Immature natural killer cell (primary cell): ENCODE results near the gene ZNF574. TPM values are rescaled to one million over a fixed set of nuclear protein-coding genes. Genes with fewer than 3 reads are reported as not detected.

ENCODE experiments used
- DNase-seq, 3 donors: peaks; one replicate each; pipeline ENCODE4 v3.0.0; 2022; ENCODE audit warnings: mixed read lengths in 1 of 3
- H3K27ac Mint-ChIP-seq, 6 donors: one replicate each; pipeline ENCODE4 v1.8.0; 2020; ENCODE audit warnings: mixed read lengths in 6 of 6, mild to moderate bottlenecking in 5 of 6, inconsistent platforms in 4 of 6, moderate library complexity in 3 of 6
- H3K27me3 Mint-ChIP-seq, 3 donors: one replicate each; pipeline ENCODE4 v1.8.0; 2020 to 2021; ENCODE audit warnings: low read depth in 3 of 3, mild to moderate bottlenecking in 3 of 3, mixed read lengths in 3 of 3, moderate library complexity in 3 of 3, inconsistent platforms in 1 of 3
- H3K36me3 Mint-ChIP-seq, 3 donors: one replicate each; pipeline ENCODE4 v1.8.0; 2020; ENCODE audit warnings: mixed read lengths in 3 of 3, inconsistent platforms in 2 of 3, mild to moderate bottlenecking in 2 of 3
- H3K4me1 Mint-ChIP-seq, 2 donors: one replicate each; pipeline ENCODE4 v1.8.0; 2020; ENCODE audit warnings: inconsistent platforms in 2 of 2, mild to moderate bottlenecking in 2 of 2, mixed read lengths in 2 of 2, moderate library complexity in 1 of 2
- H3K4me3 Mint-ChIP-seq, 5 donors: one replicate each; pipeline ENCODE4 v1.8.0; 2020; ENCODE audit warnings: mild to moderate bottlenecking in 5 of 5, mixed read lengths in 5 of 5, inconsistent platforms in 3 of 5, moderate library complexity in 3 of 5
- H3K9me3 Mint-ChIP-seq, 6 donors: one replicate each; pipeline ENCODE4 v1.8.0; 2020; ENCODE audit warnings: mild to moderate bottlenecking in 6 of 6, mixed read lengths in 6 of 6, inconsistent platforms in 4 of 6, moderate library complexity in 3 of 6
- polyA plus RNA-seq, 3 donors: library from polyadenylated mRNA; unstranded; fragments of 300-500 nt; fragmentation: Illumina TruSeq; gene quantifications; one replicate each; pipeline ENCODE4 v1.2.3, GENCODE V29; 2021

ZNF574 gene
- polyA plus RNA-seq, 3 donors from 2014 or later = 12.4 to 29.6 (median 20.3) TPM

- Mint-ChIP-seq H3K9me3 (peaks cover 0 to 2% (median 0%) of the 10 kb centered on the region in 6 donors), H3K36me3 (peaks cover 0 to 14% (median 5%) of the 10 kb centered on the region in 3 donors), H3K4me3 (no peak overlapping the region), H3K4me1 (peaks cover 36 to 41% of the 10 kb centered on the region in 2 donors), H3K27ac (no peak overlapping the region), H3K27me3 (peaks cover 5 to 10% (median 8%) of the 10 kb centered on the region in 3 donors)
- DNase-seq = no peak
Measured at GRCh38 chr19:42079886-42080763, 4.2 kb downstream of the ZNF574 start.

- Mint-ChIP-seq H3K27me3 (peaks cover 2 to 3% (median 3%) of the 10 kb centered on the region in 3 donors), H3K4me3 (no peak overlapping the region), H3K27ac (no peak overlapping the region), H3K4me1 (peaks cover 28 to 33% of the 10 kb centered on the region in 2 donors), H3K36me3 (peaks cover 0 to 14% (median 5%) of the 10 kb centered on the region in 3 donors), H3K9me3 (no peaks in the 10 kb centered on the region)
- no peak for DNase-seq
Measured at GRCh38 chr19:42080764-42081375, 4.9 kb downstream of the ZNF574 start.

GRCh38 chr19:42081584-42082203 lies 5.7 kb downstream of the ZNF574 start:
- no peak for DNase-seq
- H3K9me3 Mint-ChIP-seq = no peaks in the 10 kb centered on the region
- peaks cover 24 to 26% of the 10 kb centered on the region in 2 donors for H3K4me1 Mint-ChIP-seq
- H3K27ac Mint-ChIP-seq = peak overlapping the region in 5 of 6 donors; percentile 0 to 71 (median 36)
- H3K4me3 Mint-ChIP-seq = no peak overlapping the region
- peaks cover 0 to 2% (median under 1%) of the 10 kb centered on the region in 3 donors for H3K27me3 Mint-ChIP-seq
- peaks cover 0 to 14% (median 5%) of the 10 kb centered on the region in 3 donors for H3K36me3 Mint-ChIP-seq

GRCh38 chr19:42083537-42083936 lies 7.6 kb downstream of the ZNF574 start:
- Mint-ChIP-seq H3K27me3 (peaks cover 0 to 2% (median 2%) of the 10 kb centered on the region in 3 donors), H3K4me3 (no peak overlapping the region), H3K27ac (peak overlapping the region in 4 of 6 donors; percentile 11 to 49 (median 28)), H3K9me3 (no peaks in the 10 kb centered on the region), H3K36me3 (peaks cover 0 to 14% (median 5%) of the 10 kb centered on the region in 3 donors), H3K4me1 (peaks cover 8% of the 10 kb centered on the region in 2 donors)
- no peak for DNase-seq

GRCh38 chr19:42086188-42086736 lies 10.3 kb downstream of the ZNF574 start:
- H3K36me3 Mint-ChIP-seq = peaks cover 0 to 5% (median 4%) of the 10 kb centered on the region in 3 donors
- no peak for DNase-seq
- H3K4me3 Mint-ChIP-seq = no peak overlapping the region
- peaks cover 3 to 8% (median 5%) of the 10 kb centered on the region in 3 donors for H3K27me3 Mint-ChIP-seq
- peaks cover 17 to 19% of the 10 kb centered on the region in 2 donors for H3K4me1 Mint-ChIP-seq
- peak overlapping the region in 1 of 6 donors; percentile 53 for H3K27ac Mint-ChIP-seq
- no peaks in the 10 kb centered on the region for H3K9me3 Mint-ChIP-seq

GRCh38 chr19:42086770-42087550 lies 11.0 kb downstream of the ZNF574 start:
- peaks cover 3 to 8% (median 5%) of the 10 kb centered on the region in 3 donors for H3K27me3 Mint-ChIP-seq
- H3K36me3 Mint-ChIP-seq = no peaks in the 10 kb centered on the region
- no peak overlapping the region for H3K27ac Mint-ChIP-seq
- no peaks in the 10 kb centered on the region for H3K9me3 Mint-ChIP-seq
- no peak overlapping the region for H3K4me3 Mint-ChIP-seq
- H3K4me1 Mint-ChIP-seq = peaks cover 14 to 15% of the 10 kb centered on the region in 2 donors
- DNase-seq = no peak

- H3K27me3 Mint-ChIP-seq = peaks cover 3 to 8% (median 8%) of the 10 kb centered on the region in 3 donors
Measured at GRCh38 chr19:42088471-42089190, 12.7 kb downstream of the ZNF574 start.

GRCh38 chr19:42089191-42089750 lies 13.3 kb downstream of the ZNF574 start:
- Mint-ChIP-seq H3K4me3 (no peak overlapping the region), H3K36me3 (peaks cover 1 to 5% (median 5%) of the 10 kb centered on the region in 3 donors), H3K4me1 (peaks cover 16 to 19% of the 10 kb centered on the region in 2 donors), H3K9me3 (no peaks in the 10 kb centered on the region), H3K27me3 (peaks cover 3 to 8% (median 8%) of the 10 kb centered on the region in 3 donors), H3K27ac (peak overlapping the region in 1 of 6 donors; percentile 45)
- no peak for DNase-seq

More at GRCh38 chr19:42088471-42089190, 12.7 kb downstream of the ZNF574 start:
- H3K36me3 Mint-ChIP-seq = no peaks in the 10 kb centered on the region
- H3K9me3 Mint-ChIP-seq = no peaks in the 10 kb centered on the region
- H3K4me3 Mint-ChIP-seq = no peak overlapping the region
- no peak for DNase-seq
- peaks cover 16 to 19% of the 10 kb centered on the region in 2 donors for H3K4me1 Mint-ChIP-seq
- peak overlapping the region in 1 of 6 donors; percentile 45 for H3K27ac Mint-ChIP-seq

GRCh38 chr19:42089772-42090171 lies 13.8 kb downstream of the ZNF574 start:
- peak overlapping the region in 3 of 6 donors; percentile 61 to 86 (median 71) for H3K27ac Mint-ChIP-seq
- peaks cover 6 to 10% (median 9%) of the 10 kb centered on the region in 3 donors for H3K36me3 Mint-ChIP-seq
- H3K4me3 Mint-ChIP-seq = no peak overlapping the region
- DNase-seq = no peak
- peaks cover 3 to 9% (median 8%) of the 10 kb centered on the region in 3 donors for H3K27me3 Mint-ChIP-seq
- peaks cover 16 to 19% of the 10 kb centered on the region in 2 donors for H3K4me1 Mint-ChIP-seq
- H3K9me3 Mint-ChIP-seq = no peaks in the 10 kb centered on the region

- peak overlapping the region in 4 of 5 donors; percentile 61 to 75 (median 68) for H3K4me3 Mint-ChIP-seq
- peak; percentile 49 to 52 (median 52) for DNase-seq
- peaks cover 3 to 9% (median 8%) of the 10 kb centered on the region in 3 donors for H3K27me3 Mint-ChIP-seq
- H3K4me1 Mint-ChIP-seq = peaks cover 16 to 19% of the 10 kb centered on the region in 2 donors
- H3K27ac Mint-ChIP-seq = peak overlapping the region; percentile 71 to 89 (median 82)
- peaks cover 9 to 17% (median 12%) of the 10 kb centered on the region in 3 donors for H3K36me3 Mint-ChIP-seq
- H3K9me3 Mint-ChIP-seq = no peaks in the 10 kb centered on the region
Measured at GRCh38 chr19:42090672-42091071, 14.7 kb downstream of the ZNF574 start.

- peak overlapping the region in 2 of 5 donors; percentile 73 to 75 for H3K4me3 Mint-ChIP-seq
- peaks cover 9 to 18% (median 12%) of the 10 kb centered on the region in 3 donors for H3K36me3 Mint-ChIP-seq
- H3K4me1 Mint-ChIP-seq = peaks cover 16 to 19% of the 10 kb centered on the region in 2 donors
- no peaks in the 10 kb centered on the region for H3K9me3 Mint-ChIP-seq
- peaks cover 3 to 9% (median 8%) of the 10 kb centered on the region in 3 donors for H3K27me3 Mint-ChIP-seq
- peak overlapping the region; percentile 71 to 89 (median 82) for H3K27ac Mint-ChIP-seq
- no peak for DNase-seq
Measured at GRCh38 chr19:42091300-42091699, 15.3 kb downstream of the ZNF574 start.

GRCh38 chr19:42091742-42092141 lies 15.8 kb downstream of the ZNF574 start:
- peaks cover 3 to 9% (median 8%) of the 10 kb centered on the region in 3 donors for H3K27me3 Mint-ChIP-seq
- H3K4me1 Mint-ChIP-seq = peaks cover 16 to 19% of the 10 kb centered on the region in 2 donors
- no peak for DNase-seq
- H3K9me3 Mint-ChIP-seq = no peaks in the 10 kb centered on the region
- no peak overlapping the region for H3K27ac Mint-ChIP-seq
- no peak overlapping the region for H3K4me3 Mint-ChIP-seq
- peaks cover 12 to 23% (median 15%) of the 10 kb centered on the region in 3 donors for H3K36me3 Mint-ChIP-seq
